Sciatic nerve (tissue), 1 donor: Measurements from ENCODE around the gene CHRM5. TPM values are rescaled to one million over a fixed set of nuclear protein-coding genes. Genes with fewer than 3 reads are reported as not detected.

Experiments used
- total RNA-seq: library from RNA; stranded (reverse); fragmentation: NEBNext Ultra II Directional; extraction: Animal tissue kit (Norgen Biotek cat#: 25700); gene quantifications from one replicate; pipeline ENCODE4 v1.2.1, GENCODE V29; 2021
- donor health status: DM: no; HTN: no; CAD: no.

CHRM5 gene
- total RNA-seq, 1 donor from 2014 or later, result 0.18 TPM

Other genes with a start within 250 kb of the CHRM5 start
- 11.4 TPM for gene AVEN, start 70.7 kb downstream of the CHRM5 start, total RNA-seq
- 62.9 TPM for gene EMC7, start 133.4 kb downstream of the CHRM5 start, total RNA-seq
- gene PGBD4, start 133.6 kb downstream of the CHRM5 start, total RNA-seq, result 1.9 TPM
- 80.7 TPM for gene KATNBL1, start 241.6 kb downstream of the CHRM5 start, total RNA-seq